Adipocyte (in vitro differentiated cells): ENCODE measurements around the gene ADGRB3.

Source experiments
- DNase-seq: peaks from one replicate; pipeline ENCODE4 v3.0.0-alpha.2; 2015; ENCODE audit warnings: low read depth
- H3K27me3 ChIP-seq: replicated peaks from 2 replicates; pipeline ENCODE4 v1.7.0; 2013; ENCODE audit warnings: mild to moderate bottlenecking, low read length, moderate library complexity; ENCODE audit not compliant: control insufficient read depth, insufficient read depth
- H3K36me3 ChIP-seq: 2 replicates; pipeline ENCODE4 v1.7.0; 2013; ENCODE audit warnings: low read length, mild to moderate bottlenecking, moderate library complexity; ENCODE audit not compliant: control insufficient read depth, insufficient read depth, severe bottlenecking
- H3K4me1 ChIP-seq: 2 replicates; pipeline ENCODE4 v1.7.0; 2013; ENCODE audit warnings: mild to moderate bottlenecking, low read length, moderate library complexity; ENCODE audit not compliant: control insufficient read depth, insufficient read depth
- H3K4me3 ChIP-seq: 2 replicates; pipeline ENCODE4 v1.7.0; 2013; ENCODE audit warnings: mild to moderate bottlenecking, low read length, moderate library complexity
- H3K9ac ChIP-seq: 2 replicates; pipeline ENCODE4 v1.7.0; 2013; ENCODE audit warnings: mild to moderate bottlenecking, low read length, moderate library complexity
- H3K9me3 ChIP-seq: 2 replicates; pipeline ENCODE4 v1.7.0; 2013; ENCODE audit warnings: mild to moderate bottlenecking, low read length, moderate library complexity; ENCODE audit not compliant: control insufficient read depth

The ADGRB3 gene

GRCh38 chr6:69138148-69138547, 503.1 kb downstream of the ADGRB3 start:
- H3K4me3 ChIP-seq: no peak overlapping the region
- H3K36me3 ChIP-seq: no peaks in the 10 kb centered on the region
- DNase-seq: no peak
- H3K27me3 ChIP-seq: no peaks in the 10 kb centered on the region
- H3K9me3 ChIP-seq: no peaks in the 10 kb centered on the region
- no peaks in the 10 kb centered on the region for H3K4me1 ChIP-seq
- H3K9ac ChIP-seq: no peak overlapping the region

DNA sequence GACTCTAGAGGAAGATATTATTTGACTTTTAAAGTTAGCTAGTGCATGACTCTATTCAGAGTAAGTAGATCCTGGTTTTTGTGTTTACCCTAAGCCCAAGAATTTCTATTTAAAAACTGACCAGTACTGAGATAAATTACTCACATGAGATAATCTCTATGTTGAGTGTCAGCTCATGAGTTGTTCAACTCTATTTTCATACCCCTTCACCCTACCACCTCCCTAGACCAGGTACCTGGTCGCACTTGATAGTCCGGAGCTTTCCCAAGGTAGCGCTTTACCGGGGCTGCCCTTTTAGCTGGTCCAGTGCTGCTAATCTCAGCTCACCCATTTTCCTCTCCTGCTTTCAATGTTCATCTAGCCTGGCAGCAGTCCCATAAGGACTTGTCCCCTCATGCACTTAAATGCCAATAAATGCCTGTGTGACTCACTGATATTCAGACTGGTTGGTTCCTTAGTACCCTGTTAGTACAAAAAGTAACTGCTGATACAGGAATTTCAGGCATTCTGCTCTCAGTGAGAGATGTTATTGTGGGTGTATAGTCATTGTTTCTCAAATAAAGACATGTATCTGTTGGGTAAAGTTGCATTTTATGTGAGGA, 503.9 kb downstream of the ADGRB3 start:
- Histone ChIP-seq H3K4me1 (no peaks in the 10 kb centered on the region), H3K36me3 (no peaks in the 10 kb centered on the region), H3K9me3 (no peaks in the 10 kb centered on the region), H3K4me3 (no peak overlapping the region), H3K27me3 (no peaks in the 10 kb centered on the region), H3K9ac (no peak overlapping the region)
- no peak for DNase-seq

DNA sequence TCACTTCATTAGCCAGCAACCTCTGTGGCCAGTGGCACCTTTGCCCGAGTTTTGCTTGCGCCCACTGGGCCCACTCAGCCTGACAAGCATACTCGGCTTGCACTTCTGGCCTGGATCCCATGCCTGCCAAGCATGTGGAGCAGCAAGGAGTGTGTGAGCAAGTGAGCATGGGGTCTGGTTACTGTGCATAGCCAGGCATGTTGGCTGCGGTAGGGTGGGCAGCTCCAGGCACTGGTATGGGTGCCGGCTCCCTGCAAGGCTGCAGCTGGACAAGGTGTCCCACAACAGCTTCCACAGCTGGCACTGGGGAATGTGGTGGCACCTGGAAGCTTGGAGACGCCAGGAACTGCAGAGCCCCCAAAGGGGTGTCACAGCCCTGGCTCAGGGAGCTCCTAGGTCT, 510.0 kb downstream of the ADGRB3 start:
- H3K9me3 ChIP-seq: no peaks in the 10 kb centered on the region
- H3K9ac ChIP-seq: no peak overlapping the region
- no peak overlapping the region for H3K4me3 ChIP-seq
- no peaks in the 10 kb centered on the region for H3K27me3 ChIP-seq
- no peaks in the 10 kb centered on the region for H3K4me1 ChIP-seq
- DNase-seq: no peak
- H3K36me3 ChIP-seq: no peaks in the 10 kb centered on the region

DNA sequence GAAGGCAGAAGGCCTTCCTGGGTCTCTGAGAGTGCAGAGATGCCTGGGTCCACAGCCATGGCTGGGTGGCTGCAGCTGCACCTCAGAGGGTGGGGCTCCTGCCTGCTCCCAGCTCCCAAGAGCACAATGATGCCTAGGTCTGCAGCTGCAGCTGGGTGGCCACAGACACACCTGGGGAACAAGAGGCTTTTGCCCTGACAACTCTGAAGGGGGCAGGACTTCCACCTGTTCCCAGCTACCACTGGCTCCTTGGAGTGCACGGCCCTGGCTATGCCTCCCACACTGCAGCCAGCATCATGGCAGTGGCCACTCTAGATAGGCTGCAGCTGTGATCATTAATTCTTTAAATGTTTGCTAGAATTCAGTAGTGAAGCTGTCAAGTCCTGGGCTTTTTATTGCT, 511.3 kb downstream of the ADGRB3 start:
- DNase-seq: no peak
- H3K27me3 ChIP-seq: no peaks in the 10 kb centered on the region
- H3K36me3 ChIP-seq: no peaks in the 10 kb centered on the region
- H3K4me1 ChIP-seq: no peaks in the 10 kb centered on the region
- H3K9ac ChIP-seq: no peak overlapping the region
- no peaks in the 10 kb centered on the region for H3K9me3 ChIP-seq
- no peak overlapping the region for H3K4me3 ChIP-seq

DNA sequence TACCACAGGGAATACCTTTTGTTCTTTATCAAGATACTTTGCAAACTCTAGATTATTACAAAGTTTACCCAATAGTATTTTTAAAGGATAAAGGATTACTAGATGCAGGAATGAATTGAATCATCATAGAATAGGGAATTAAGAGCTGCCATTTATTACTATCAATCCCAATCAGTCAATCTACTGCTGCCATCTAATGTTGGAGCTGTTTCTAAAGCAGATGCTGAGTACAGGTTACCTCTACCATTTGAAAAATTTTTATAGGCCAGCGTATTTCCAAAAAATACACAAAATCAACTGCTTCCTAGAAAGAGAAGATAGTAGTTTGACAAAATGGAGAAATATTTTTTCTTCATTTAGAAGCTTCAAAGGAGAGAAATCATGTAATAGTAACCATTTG, 520.4 kb downstream of the ADGRB3 start:
- no peaks in the 10 kb centered on the region for H3K9me3 ChIP-seq
- H3K4me1 ChIP-seq: no peaks in the 10 kb centered on the region
- H3K27me3 ChIP-seq: no peaks in the 10 kb centered on the region
- H3K36me3 ChIP-seq: no peaks in the 10 kb centered on the region
- no peak for DNase-seq
- H3K4me3 ChIP-seq: no peak overlapping the region
- no peak overlapping the region for H3K9ac ChIP-seq

GRCh38 chr6:69162811-69163210, 527.7 kb downstream of the ADGRB3 start:
- H3K9ac ChIP-seq: no peak overlapping the region
- H3K9me3 ChIP-seq: no peaks in the 10 kb centered on the region
- H3K4me3 ChIP-seq: no peak overlapping the region
- H3K36me3 ChIP-seq: no peaks in the 10 kb centered on the region
- H3K27me3 ChIP-seq: no peaks in the 10 kb centered on the region
- H3K4me1 ChIP-seq: no peaks in the 10 kb centered on the region
- DNase-seq: no peak

DNA sequence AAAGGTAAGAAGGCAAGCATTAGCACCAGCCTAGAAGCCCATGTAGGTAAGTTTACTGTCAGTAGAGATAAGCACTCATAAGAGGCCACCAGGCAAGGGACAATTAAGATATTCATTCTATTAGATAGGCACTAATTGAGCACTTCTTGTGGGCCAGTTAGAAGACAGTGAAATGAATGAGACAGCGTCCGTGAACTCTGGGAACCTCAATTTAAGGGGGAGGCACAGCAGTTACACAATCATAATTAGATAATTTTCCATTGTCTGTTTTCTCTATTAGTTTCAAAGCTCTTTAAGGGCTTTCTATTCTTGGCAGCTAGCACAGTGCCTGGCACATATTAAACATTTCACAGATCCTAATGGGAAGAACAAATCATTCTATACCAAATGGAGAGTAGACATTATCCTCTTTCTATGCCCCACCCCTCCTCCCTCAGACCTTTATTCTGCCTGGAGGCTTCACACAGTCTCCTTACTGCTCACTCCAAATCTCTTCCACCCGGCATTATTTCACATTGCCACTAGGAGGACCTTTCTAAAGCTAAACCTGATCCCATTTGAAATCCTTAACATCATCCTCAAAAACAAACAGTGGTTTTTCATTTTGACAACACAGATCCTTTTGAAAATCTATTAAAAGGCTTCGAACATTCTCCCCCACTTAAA, 529.6 kb downstream of the ADGRB3 start:
- Histone ChIP-seq H3K36me3 (no peaks in the 10 kb centered on the region), H3K9me3 (no peaks in the 10 kb centered on the region), H3K4me3 (no peak overlapping the region), H3K9ac (no peak overlapping the region), H3K4me1 (no peaks in the 10 kb centered on the region), H3K27me3 (no peaks in the 10 kb centered on the region)
- peak; percentile 2 for DNase-seq

DNA sequence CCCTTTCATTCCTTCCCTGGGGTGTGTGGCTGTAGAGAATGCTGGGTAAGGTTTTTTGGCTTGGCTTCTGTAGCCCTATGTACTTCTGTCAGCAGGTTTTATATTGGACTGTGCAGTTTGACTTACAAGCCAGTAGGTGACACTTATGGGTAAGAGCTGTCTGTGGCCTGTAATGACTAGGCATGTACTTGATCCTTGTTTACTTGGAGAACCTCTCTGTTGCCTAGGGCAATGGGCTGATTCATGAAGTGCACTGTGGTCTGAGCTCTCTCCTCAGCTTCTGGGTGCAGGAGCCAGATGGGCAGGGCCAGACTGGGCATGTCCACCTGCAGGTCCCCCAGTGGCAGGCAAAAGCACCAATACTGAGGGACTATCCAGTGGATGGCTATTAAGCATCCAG, 544.6 kb downstream of the ADGRB3 start:
- H3K4me1 ChIP-seq: peaks cover 4% of the 10 kb centered on the region
- no peak for DNase-seq
- no peaks in the 10 kb centered on the region for H3K9me3 ChIP-seq
- H3K27me3 ChIP-seq: no peaks in the 10 kb centered on the region
- no peak overlapping the region for H3K9ac ChIP-seq
- no peaks in the 10 kb centered on the region for H3K36me3 ChIP-seq
- no peak overlapping the region for H3K4me3 ChIP-seq

GRCh38 chr6:69180361-69181067, 545.4 kb downstream of the ADGRB3 start:
- no peak for DNase-seq
- Histone ChIP-seq H3K9me3 (no peaks in the 10 kb centered on the region), H3K4me3 (no peak overlapping the region), H3K36me3 (no peaks in the 10 kb centered on the region), H3K27me3 (no peaks in the 10 kb centered on the region), H3K4me1 (peaks cover 4% of the 10 kb centered on the region), H3K9ac (no peak overlapping the region)

- Histone ChIP-seq H3K9me3 (no peaks in the 10 kb centered on the region), H3K36me3 (no peaks in the 10 kb centered on the region), H3K4me3 (no peak overlapping the region), H3K27me3 (no peaks in the 10 kb centered on the region), H3K9ac (no peak overlapping the region), H3K4me1 (peaks cover 4% of the 10 kb centered on the region)
- no peak for DNase-seq
Measured at GRCh38 chr6:69181964-69182363, 546.9 kb downstream of the ADGRB3 start.

- no peaks in the 10 kb centered on the region for H3K36me3 ChIP-seq
- H3K9ac ChIP-seq: no peak overlapping the region
- DNase-seq: no peak
- no peak overlapping the region for H3K4me3 ChIP-seq
- H3K27me3 ChIP-seq: no peaks in the 10 kb centered on the region
- H3K9me3 ChIP-seq: no peaks in the 10 kb centered on the region
- peaks cover 4% of the 10 kb centered on the region for H3K4me1 ChIP-seq
Measured at GRCh38 chr6:69185276-69185675, 550.2 kb downstream of the ADGRB3 start.
